Glomerular endothelial cell (primary cell): ENCODE measurements around the gene CAMSAP1. TPM values are rescaled to one million over a fixed set of nuclear protein-coding genes. Genes with fewer than 3 reads are reported as not detected.
"Not testable (repeated sequence)": the region's sequence is repeated elsewhere in the genome, so short reads cannot be mapped to it uniquely, and the experiment has no call there.

ENCODE experiments used
- DNase-seq: peaks from one replicate; pipeline ENCODE4 v3.0.0-alpha.2; 2011; ENCODE audit warnings: low read depth, low spot score; ENCODE audit errors: extremely low read depth
- total RNA-seq: library from RNA; depleted of rRNA; stranded (reverse); fragments of >200 nt; gene quantifications from 2 replicates; pipeline ENCODE4 v1.2.3, GENCODE V29; 2015

Gene CAMSAP1
- total RNA-seq, 1 donor from 2014 or later: 37.7 TPM

DNA sequence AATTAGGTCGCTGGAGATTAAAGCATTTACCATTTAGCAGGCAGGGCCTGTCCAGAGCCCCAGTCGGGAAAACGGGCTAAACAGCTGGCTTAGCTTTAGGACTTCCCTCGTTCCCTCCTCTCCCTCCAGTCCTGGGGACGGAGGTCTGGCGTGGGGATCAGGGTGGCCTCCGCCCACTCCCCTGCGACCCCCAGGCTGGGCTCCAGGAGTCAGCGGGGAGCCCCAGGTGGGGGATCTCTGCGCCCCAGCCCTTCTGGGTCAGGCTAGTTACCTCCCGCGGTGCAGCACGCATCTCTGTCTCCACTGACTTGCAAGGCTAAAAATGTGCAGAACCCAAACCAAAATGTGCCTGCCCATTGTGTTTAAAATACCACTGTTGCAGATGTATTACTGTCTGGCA lies 16.2 kb upstream of the CAMSAP1 start:
- DNase-seq: no peak

DNA sequence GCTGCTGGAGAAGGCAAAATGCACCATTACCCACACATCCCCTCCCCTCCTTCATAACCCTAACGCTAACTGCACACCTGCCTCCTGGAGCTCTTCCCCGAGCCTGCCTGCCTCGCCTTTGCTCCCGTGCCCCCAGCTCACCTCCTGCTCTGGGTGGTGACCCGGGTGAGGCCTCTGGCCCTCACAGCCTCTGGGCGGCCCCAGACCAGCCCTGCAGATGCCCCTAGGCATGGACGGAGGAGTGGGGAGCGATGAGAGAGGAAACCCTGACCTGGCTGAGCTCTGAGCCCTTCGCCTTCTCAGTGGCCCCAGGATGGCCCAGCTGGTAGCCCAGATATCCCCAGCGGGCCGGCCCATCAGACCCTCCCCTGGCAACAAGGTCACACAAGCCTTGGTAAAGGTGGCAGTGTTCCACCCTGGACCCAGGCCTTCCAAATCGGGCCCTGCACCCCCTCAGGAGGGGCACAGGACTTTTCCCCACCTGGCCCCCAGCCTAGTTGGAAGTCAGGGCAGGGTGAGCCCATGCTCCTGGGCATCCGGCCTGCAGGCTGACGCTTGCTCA lies 14.5 kb upstream of the CAMSAP1 start:
- no peak for DNase-seq

DNA sequence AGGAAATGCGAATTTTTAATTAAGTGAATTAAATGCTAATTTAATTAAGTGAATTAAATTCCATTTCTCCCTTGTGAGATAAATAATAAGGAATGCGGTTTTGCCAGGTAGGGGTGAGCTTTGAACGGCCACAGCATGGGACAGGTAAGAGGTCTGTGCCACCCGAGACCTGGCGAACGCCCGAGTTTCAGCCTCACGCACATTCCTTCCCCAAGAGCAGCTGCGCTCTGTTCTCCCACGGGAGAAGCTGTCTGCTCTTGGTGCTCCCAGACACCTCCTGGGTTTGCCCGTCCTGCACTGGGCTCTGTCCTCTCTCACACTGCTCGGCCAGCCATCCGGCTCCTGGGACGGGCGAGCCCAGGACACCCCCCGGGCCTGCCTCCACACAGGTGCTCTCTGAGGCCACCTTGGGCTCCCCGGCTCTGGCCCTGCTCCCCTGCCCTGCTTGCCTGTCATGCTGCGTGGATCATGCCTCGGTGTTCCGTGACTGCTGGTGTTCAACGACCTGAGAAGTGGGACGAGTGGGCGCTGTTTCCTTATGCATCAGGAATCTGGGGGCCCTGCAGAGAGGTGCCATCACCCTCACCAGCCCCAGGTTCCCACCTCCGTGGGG lies 13.7 kb upstream of the CAMSAP1 start:
- no peak for DNase-seq

DNA sequence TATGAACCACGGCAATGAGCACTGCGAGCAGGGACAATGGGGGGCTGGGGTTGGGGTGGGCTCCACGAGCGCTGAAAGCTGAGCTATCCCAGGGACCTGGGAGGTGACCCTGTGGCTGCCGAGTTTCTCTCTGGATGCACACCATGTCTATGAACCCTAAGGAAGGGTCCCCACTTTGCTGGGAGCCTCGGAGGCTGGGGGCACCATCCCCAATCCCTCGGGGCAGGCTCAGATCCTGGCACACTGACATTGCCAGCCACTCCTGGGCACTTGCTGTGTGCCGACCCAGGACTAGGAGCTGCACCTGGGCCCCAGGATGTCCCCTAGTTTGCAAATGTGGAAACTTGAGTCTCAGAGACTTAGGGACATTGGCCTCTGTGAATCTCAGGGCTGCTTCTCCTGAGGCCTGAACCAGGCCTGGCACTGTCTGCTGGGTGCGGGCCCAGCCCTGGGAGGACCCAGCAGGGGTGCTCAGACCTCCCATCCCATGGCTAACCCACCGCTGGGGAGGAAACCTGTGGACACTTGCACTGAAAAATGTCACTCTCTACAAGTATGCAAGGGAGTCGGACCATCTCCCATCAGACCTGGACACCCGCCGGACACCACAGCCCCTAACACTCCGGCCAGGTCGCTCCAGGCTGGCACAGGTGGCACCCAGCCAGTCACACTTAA lies 13.0 kb upstream of the CAMSAP1 start:
- no peak for DNase-seq

DNA sequence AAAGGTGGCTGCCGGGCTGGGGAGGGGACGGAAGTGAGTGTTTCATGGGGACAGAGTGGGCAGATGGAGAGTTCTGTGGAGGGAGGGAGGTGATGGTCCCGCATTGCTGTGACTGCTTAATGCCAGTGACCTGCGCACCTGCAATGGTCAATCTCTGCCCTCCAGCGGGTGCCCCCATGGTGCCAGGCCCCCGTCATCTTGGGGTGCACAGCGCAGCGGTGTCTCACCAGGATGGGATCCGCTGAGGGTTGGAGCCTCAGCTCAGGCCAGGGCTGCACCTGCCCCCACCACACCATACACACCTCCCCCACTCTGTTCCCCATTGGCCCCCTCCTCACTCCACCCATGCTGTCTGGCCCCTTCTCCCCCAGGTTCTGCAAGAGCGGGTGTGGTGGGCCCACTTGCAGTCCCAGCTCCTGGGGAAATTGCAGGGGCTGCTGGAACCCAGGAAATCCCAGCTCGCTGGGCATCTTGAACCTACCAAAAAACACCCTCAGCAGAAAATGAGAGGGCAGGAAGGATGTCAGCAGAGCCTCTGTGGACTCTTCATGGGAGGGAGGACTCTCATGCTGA lies 12.1 kb upstream of the CAMSAP1 start:
- no peak for DNase-seq

DNA sequence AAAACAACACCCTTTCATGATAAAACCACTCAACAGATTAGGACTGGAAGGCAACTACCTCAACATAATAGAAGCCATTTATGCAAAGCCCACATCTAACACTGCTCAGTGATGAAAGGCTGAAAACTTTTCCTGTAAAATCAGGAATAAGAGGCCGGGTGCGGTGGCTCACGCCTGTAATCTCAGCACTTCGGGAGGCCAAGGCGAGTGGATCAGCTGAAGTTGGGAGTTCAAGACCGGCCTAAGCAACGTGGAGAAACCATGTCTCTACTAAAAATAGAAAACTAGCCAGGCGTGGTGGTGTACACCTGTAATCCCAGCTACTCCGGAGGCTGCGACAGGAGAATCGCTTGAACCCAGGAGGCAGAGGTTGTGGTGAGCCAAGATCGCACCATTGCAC lies 8.9 kb upstream of the CAMSAP1 start:
- DNase-seq: not testable (repeated sequence)

DNA sequence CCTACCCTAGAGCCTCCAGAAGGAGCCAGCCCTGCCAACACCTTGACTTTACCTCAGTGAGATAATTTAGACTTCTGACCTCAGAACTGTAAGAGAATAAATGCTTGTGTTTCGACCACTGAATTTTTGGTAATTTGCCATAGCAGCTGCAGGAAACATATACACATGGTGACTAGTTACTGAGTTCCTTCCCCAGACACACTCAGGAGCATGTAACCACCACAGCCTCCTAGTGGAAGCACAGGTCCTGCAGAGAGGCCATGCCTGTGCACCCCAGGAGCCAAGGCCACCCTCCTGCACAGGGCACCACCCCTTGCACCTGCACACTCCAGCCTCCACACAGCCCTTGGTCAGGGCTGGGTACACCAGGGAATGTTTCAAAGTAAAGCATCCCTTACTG lies 7.6 kb upstream of the CAMSAP1 start:
- no peak for DNase-seq

DNA sequence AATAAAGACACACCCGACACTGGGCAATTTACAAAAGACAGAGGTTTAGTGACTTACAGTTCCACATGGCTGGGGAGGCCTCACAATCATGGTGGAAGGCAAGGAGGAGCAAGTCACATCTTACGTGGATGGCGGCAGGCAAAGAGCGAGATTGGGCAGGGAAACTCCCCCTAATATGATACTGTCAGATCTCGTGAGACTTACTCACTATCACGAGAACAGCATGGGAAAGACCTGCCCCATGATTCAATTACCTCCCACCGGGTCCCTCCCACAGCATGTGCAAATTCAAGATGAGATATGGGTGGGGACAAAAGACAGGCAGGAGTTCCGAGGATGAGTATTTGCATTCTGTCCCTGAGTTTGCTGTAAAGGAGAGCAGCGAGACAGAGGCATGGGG lies 3.9 kb upstream of the CAMSAP1 start:
- not testable (repeated sequence) for DNase-seq

DNA sequence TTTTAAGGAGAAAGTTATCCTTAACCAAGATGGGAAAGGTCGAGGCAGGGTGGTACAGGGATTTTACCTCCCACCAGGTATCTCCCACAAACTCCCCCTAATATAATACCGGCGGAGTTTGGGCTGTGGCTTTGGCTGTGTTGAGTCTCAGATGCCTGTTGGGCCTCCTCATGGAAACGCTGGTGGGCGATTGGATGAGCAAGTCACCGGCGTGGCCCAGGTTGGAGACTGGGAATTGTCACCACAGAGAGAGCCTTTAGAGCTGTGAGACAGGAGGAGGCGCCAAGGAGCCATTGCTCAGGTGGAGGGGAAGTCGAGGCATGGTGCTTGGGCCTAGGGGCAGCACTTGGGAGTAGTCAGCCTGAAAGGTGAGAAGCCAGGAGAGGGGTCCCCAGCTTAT lies 3.4 kb upstream of the CAMSAP1 start:
- no peak for DNase-seq

DNA sequence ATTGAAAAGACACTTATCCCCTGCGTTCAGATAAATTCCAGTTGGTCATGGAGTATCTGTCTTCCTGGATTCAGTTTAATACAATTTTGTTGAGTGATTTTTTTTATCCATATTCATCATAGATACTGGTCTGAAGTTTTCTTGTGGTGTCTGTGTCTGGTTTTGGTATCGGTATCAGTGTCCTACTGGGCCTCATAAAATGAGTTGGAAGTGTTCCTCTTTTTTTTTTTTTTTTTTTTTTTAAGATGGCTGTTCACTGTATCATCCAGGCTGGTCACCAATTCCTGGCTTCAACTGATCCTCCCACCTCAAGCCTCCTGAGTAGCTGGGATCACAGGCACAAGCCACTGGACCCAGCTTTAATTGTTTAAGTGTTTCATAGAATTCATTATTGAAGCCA lies 2.9 kb upstream of the CAMSAP1 start:
- DNase-seq: no peak

DNA sequence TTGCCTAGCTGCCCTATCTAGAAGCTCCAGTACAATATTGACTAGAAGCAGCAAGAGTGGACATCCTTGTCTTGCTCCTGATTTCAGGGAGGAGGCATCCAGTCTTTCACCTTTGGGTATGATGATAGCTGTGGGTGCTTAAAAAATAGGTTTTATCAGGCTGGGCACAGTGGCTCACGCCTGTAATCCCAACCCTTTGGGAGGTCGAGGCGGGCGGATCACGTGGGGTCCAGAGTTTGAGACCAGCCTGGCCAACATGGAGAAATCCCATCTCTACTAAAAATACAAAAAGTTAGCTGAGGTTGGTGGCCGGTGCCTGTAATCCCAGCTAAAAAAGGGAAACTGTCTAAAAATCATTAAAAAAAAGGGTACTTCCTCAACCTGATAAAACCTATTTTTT lies 2.0 kb upstream of the CAMSAP1 start:
- no peak for DNase-seq

DNA sequence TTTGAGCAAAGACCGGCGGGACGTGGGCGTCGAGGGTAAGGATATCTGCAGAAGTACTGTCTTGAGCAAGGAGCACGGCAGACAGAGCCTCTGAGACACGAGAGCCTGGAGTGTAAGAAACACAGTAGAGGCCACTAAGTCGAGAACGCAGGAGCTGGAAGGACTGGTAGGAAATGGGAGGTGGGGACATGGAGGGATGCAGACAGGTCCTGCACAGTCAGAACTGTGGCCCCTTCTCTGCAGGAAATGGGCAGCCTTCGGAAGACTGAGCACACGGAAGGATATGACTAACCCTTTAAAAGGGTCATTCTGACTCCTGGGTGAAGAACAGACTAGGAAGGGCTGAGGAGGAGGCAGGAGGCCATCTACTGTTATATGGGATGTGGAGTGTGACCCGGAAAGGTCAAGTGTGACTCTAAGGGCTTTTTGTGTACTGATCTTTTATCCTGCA lies 1.4 kb upstream of the CAMSAP1 start:
- no peak for DNase-seq

DNA sequence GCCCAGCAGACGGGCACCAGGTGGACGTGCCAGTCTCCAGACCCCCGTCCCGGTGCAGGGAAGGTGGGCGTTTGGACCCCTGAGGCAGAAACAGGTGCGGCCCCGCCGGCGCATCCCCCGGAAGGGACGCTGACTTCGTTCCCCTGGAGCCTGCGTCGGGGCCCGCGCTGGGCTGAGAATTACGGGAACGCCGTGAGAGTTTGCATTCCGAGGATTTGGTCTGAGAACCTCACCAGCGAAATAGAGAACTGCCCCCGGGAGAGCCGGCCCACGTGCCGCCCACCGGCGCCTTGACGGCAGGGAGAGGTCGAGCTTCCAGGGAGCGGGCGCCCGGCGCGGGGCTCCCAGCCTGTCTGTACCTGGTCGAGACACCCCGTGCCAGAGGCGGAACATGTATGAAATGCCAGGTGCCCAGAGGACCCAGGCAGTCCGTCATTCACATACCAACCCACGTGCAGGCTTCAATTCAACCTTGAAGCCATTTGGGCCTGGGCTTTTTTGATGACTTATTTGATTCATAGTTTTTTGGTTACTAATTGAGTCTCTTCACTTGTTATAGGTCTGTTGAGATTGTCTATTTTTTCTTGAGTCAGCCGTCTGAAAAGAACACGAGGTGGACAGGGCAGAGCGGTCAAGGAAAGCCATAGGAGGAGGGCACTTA lies 877 bp upstream of the CAMSAP1 start:
- DNase-seq: no peak

DNA sequence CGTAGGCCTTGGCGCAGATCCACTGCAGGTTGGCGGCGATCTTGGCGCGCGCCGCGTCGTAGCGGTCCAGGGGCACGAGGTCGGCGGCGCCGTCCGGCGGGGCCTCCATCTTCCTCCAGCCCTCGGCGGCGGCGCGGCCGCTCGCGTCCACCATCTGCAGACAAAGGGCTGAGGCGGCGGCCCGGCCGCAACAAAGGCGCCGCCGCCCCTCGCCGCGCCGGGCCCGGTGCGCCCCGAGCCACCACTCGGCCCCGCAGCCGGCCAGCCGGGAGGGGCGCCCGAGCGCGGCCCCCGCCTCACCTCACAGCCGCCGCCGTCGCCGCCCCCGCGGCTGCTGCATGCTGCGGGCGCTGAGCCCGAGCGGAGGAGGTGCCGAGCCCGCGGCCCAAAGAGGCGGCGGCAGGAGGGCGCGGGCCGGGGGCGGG lies 328 bp downstream of the CAMSAP1 start:
- DNase-seq: no peak

DNA sequence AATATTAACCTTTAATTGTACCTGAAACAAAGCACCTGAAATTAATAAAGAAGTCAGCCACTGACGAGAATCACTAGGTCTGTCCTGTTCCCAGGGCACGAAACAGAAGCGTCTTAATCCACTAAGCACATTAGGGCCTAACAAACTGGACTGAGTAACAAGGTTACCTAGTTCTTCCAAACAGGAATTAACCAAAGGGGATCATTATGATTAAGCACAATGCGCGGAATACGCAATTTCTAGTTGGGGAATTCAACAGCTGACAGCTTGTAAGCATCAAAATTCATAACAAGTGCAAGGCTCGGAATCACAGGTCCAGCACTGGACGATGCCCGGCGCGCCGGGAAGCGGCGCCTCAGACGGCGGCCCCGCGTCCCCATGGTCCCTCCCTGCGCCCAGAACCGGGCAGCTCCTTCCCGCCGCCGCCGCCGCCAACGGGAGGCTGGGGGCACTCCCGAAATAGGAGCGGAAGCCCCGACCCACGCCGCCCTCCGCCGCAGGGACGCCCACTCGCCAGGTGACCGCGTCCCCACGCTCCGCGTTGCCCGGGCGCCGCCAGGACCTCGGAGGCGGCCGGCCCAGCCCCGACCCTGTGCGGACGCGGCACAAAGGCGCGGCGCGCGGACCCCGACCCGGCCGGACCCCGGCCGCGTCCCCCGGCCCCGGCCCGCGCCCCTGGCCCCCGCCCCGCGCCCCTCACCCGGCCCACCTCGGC lies 898 bp downstream of the CAMSAP1 start:
- no peak for DNase-seq

DNA sequence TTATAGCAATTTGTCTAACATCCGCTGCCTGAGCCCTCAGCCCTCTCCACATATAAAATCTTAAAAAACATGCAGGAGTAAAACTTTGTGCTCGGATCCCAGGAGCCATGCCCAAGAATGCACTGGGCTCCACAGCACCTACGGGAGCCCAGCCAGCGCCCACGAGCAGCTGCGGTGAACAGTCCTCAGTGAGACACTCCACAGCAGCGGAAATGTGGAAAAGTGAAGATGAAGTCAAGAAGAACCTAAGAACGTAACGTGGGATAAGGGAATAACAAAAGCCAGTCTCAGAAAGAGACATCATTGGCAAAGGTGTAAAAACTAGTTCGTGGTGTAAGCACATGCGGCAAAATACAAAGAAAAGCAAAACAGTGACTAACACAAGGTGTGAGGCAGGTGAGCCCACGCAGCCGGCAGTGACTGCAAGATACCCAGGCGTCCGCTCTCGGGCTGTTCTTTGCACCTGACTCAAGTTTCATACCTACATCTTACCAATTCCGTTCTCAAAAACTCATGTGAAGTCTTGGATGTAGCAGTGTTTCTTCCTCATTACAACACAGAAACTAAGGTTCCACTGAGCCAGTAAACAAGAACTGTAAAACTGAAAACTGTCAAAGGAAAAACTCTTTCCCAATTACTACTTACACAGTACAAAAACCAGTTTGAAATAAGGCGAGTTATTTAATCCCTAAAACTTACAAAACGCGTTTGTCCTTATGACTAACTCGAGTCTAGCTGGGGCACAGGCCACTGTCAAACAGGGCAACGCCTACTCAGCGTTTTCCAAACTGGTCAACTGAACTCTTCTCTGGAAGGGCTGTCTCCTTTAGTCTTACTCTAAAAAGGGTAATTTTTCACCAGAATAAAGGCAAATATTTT lies 1.7 kb downstream of the CAMSAP1 start:
- no peak for DNase-seq

DNA sequence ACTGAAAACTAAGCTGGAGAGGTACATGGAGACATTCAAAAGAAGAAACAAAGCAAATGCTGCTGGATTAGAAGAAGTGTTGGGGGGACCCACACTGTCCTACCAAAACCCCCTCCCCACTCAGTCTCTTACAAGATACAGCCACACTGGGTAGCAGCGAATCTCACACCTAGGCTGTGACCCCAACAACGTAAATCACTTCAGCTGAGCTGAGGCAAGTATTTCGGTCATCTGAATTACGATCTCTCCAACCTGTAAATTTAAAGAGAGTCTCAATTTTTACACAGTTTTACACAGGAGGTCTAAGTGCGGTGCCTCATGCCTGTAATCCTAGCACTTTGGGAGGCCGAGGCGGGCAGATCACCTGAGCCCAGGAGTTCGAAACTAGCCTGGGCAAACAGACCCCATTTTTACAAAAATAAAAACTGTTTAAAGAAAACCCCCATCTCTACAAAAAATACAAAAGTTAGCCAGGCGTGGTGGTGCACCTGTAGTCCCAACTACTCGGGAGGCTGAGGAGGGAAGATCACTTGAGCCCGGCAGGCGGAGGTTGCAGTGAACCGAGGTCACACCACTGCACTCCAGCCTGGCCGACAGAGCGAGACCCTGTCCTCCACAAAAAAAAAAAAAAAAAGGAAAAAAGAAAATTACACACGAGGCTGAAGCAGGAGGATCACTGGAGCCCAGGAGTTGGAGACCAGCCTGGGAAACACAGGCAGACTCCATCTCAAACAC lies 3.4 kb downstream of the CAMSAP1 start:
- no peak for DNase-seq

DNA sequence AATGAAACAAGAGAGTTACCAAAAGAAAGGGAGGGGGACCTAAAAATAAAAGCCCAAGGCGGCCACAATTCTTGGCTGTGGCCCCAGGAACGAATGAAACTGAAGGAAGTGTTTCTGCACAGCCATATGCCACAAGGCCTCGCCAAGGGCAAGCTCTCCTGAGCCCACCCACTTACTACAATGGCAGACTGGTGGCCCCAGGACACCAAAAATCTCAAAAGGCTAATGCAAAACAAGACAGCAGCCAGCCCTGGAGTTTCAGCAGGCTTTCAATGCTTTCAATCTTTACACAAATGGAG lies 4.0 kb downstream of the CAMSAP1 start:
- no peak for DNase-seq

DNA sequence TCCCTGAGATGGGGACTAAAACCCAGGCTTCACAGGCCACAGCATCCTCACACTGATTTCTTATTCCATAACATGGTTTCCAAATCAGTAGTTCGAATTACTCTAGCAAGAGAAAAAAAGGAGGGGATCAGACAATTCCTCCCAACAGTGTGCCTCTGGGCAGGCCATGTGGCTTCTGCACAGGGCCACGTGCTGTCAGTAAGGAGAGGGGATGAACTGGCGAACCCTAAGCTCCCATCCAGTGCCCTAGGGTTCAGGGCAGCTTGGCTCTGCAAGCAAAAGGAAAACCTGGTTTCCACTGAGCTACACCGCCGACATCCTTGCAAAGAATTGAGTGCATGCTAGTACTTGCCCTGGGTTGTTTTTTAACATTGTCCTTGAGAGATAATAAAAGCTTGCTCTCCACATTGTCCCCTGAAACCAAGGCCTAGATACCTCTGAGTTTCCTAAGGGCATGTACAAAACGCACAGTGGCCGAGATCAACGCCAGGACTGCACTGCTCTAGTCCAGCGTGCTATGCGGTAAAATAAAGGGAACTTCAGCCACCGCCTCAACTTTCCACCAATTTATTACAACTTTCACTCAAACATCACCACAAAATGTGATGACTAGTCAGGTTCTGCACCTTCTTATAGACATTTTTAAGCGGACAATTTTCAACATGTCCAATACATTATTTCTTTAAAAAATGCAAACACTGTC lies 4.5 kb downstream of the CAMSAP1 start:
- DNase-seq: no peak
